Esophagus muscularis mucosa (tissue), 4 donors: ENCODE results near the gene TET3. TPM values are rescaled to one million over a fixed set of nuclear protein-coding genes. Genes with fewer than 3 reads are reported as not detected.
A peak's percentile ranks its signal among the peaks of the same experiment; 100 is the strongest.

Experiments
- DNase-seq: peaks from one replicate; pipeline ENCODE4 v3.0.0-alpha.2; 2017; ENCODE audit errors: extremely low spot score
- H3K27ac ChIP-seq, 4 donors: fragments of 200-600 bp; sonication (generic); replicated peaks in 1 of 4; 1 replicate in 3 of 4; 2 replicates in 1 of 4; pipeline ENCODE4 v1.5.1; 2016 to 2019; ENCODE audit warnings: mild to moderate bottlenecking in 1 of 4
- H3K27me3 ChIP-seq, 4 donors: fragments of 200-600 bp; sonication (generic); one replicate each; pipeline versions ENCODE4 v1.5.1 to v1.6.0; 2016 to 2019
- H3K36me3 ChIP-seq, 4 donors: fragments of 200-600 bp; sonication (generic); one replicate each; pipeline ENCODE4 v1.5.1; 2016 to 2019
- H3K4me1 ChIP-seq, 4 donors: fragments of 200-600 bp; sonication (generic); one replicate each; pipeline ENCODE4 v1.5.1; 2016 to 2019
- H3K4me3 ChIP-seq, 4 donors: fragments of 200-600 bp; sonication (generic); 1 replicate in 2 of 4; 2 replicates in 2 of 4; pipeline ENCODE4 v1.5.1; 2016 to 2019; ENCODE audit warnings: mild to moderate bottlenecking in 4 of 4, moderate library complexity in 1 of 4
- H3K9me3 ChIP-seq, 4 donors: fragments of 200-600 bp; sonication (generic); 1 replicate in 3 of 4; 2 replicates in 1 of 4; pipeline ENCODE4 v1.5.1; 2016 to 2019
- CTCF ChIP-seq, 3 experiments: fragments of 200-600 bp in 2 of 3; fragments of 450-650 bp in 1 of 3; sonication (generic) in 2 of 3; IDR thresholded peaks; one replicate each; pipeline ENCODE4 v1.5.1; 2017 to 2019; ENCODE audit warnings: antibody characterized with exemption in 3 of 3, mild to moderate bottlenecking in 2 of 3, moderate library complexity in 1 of 3
- EP300 ChIP-seq: sonication (generic); formaldehyde crosslinking; IDR thresholded peaks from one replicate; pipeline ENCODE4 v1.6.1; 2017; ENCODE audit warnings: antibody characterized with exemption
- POLR2A ChIP-seq: fragments of 450-650 bp; IDR thresholded peaks from one replicate; pipeline ENCODE4 v1.6.1; 2017; ENCODE audit warnings: antibody characterized with exemption, moderate library complexity, mild to moderate bottlenecking, low read depth
- POLR2AphosphoS5 ChIP-seq, 2 donors: sonication (generic); formaldehyde crosslinking; IDR thresholded peaks; one replicate each; pipeline ENCODE4 v1.6.1; 2017; ENCODE audit warnings: antibody characterized with exemption in 2 of 2
- WGBS: methylation state at CpG from one replicate; pipeline ENCODE4 v1.1.5; 2018; 5-methylcytosine and 5-hydroxymethylcytosine counted together
- intact Hi-C: fragments of 100-400 bp; cut with DNase I; formaldehyde crosslinking; loops from one replicate; pipeline ENCODE4 v1.15.1; 2023
- total RNA-seq, 4 donors: library from RNA; depleted of rRNA; stranded (reverse); fragments of >200 nt; gene quantifications; one replicate each; pipeline versions ENCODE4 v1.1.0 to v1.2.1, GENCODE V29; 2016

Gene TET3
- 1 to 10 TPM; 5.4 to 6.7 (median 6.1) TPM for total RNA-seq

- H3K27me3 ChIP-seq = peaks cover 0 to 10% (median 0%) of the 10 kb centered on the region in 4 donors
- H3K9me3 ChIP-seq = no peaks in the 10 kb centered on the region
- H3K36me3 ChIP-seq = peaks cover 0 to 4% (median 0%) of the 10 kb centered on the region in 4 donors
- DNase-seq = no peak
- intact Hi-C loops = loop anchor here (10.0 kb wide), 1 partner anchor 160 kb away; the partner anchor contains the start of gene STAMBP
- 6% methylated on average over 24 of the region's 85 CpGs for WGBS
- TF ChIP-seq POLR2A (no peak), POLR2AphosphoS5 (IDR thresholded peaks at IDR 0.05) (no peak), EP300 (no peak), CTCF (IDR thresholded peaks at IDR 0.05) (no peak)
- peaks cover 60 to 67% (median 65%) of the 10 kb centered on the region in 4 donors for H3K4me1 ChIP-seq
- H3K27ac ChIP-seq = peak within 1 kb of the TSS; percentile 64 to 71 (median 68)
- H3K4me3 ChIP-seq = peak within 1 kb of the TSS; percentile 59 to 76 (median 66)
Measured at GRCh38 chr2:73984203-73984921, at the start of gene TET3. Gene TET3, plus strand, starts transcription at chr2:73984910. Its CDS starts 1,494 bp downstream, at chr2:73986404.

GRCh38 chr2:73935641-73936040 lies 49.1 kb upstream of the TET3 start:
- peaks cover 4 to 65% (median 56%) of the 10 kb centered on the region in 4 donors for H3K4me1 ChIP-seq
- no peak overlapping the region for H3K27ac ChIP-seq
- TF ChIP-seq CTCF (IDR thresholded peaks at IDR 0.05) (no peak), POLR2AphosphoS5 (IDR thresholded peaks at IDR 0.05) (no peak), EP300 (no peak), POLR2A (no peak)
- no peaks in the 10 kb centered on the region for H3K27me3 ChIP-seq
- no peak for DNase-seq
- peaks cover 0 to 28% (median 5%) of the 10 kb centered on the region in 4 donors for H3K36me3 ChIP-seq
- H3K4me3 ChIP-seq = no peak overlapping the region
- intact Hi-C loops = no loop called here
- no peaks in the 10 kb centered on the region for H3K9me3 ChIP-seq

GRCh38 chr2:73937103-73937885 lies 47.4 kb upstream of the TET3 start:
- TF ChIP-seq CTCF (IDR thresholded peaks at IDR 0.05) = no peak
- TF ChIP-seq POLR2A = no peak
- no peak for TF ChIP-seq POLR2AphosphoS5 (IDR thresholded peaks at IDR 0.05)
- no peak for TF ChIP-seq EP300

GRCh38 chr2:73937899-73938298 lies 46.8 kb upstream of the TET3 start:
- Histone ChIP-seq H3K27me3 (no peaks in the 10 kb centered on the region), H3K27ac (no peak overlapping the region), H3K36me3 (peaks cover 0 to 26% (median 8%) of the 10 kb centered on the region in 4 donors), H3K4me1 (peaks cover 4 to 44% (median 38%) of the 10 kb centered on the region in 4 donors), H3K9me3 (no peaks in the 10 kb centered on the region), H3K4me3 (no peak overlapping the region)
- DNase-seq = no peak
- no peak for TF ChIP-seq POLR2AphosphoS5 (IDR thresholded peaks at IDR 0.05)
- TF ChIP-seq CTCF (IDR thresholded peaks at IDR 0.05) = no peak
- no peak for TF ChIP-seq POLR2A
- TF ChIP-seq EP300 = no peak
- intact Hi-C loops = no loop called here

More at GRCh38 chr2:73937103-73937885, 47.4 kb upstream of the TET3 start:
- Histone ChIP-seq H3K27ac (no peak overlapping the region), H3K36me3 (peaks cover 0 to 32% (median 9%) of the 10 kb centered on the region in 4 donors), H3K9me3 (no peaks in the 10 kb centered on the region), H3K4me3 (no peak overlapping the region), H3K27me3 (no peaks in the 10 kb centered on the region), H3K4me1 (peaks cover 4 to 50% (median 43%) of the 10 kb centered on the region in 4 donors)
- intact Hi-C loops = no loop called here
- 96% methylated on average over 4 of the region's 4 CpGs for WGBS
- DNase-seq = no peak
